Stomach smooth muscle (tissue), 2 donors: ENCODE results near the gene FEV.

ENCODE experiments used
- H3K27ac ChIP-seq: one replicate; pipeline ENCODE4 v1.7.0; 2013; ENCODE audit warnings: mild to moderate bottlenecking, low read length, inconsistent platforms
- H3K27me3 ChIP-seq, 2 donors: one replicate each; pipeline ENCODE4 v1.7.0; 2013; ENCODE audit warnings: low read length in 2 of 2; ENCODE audit not compliant: insufficient read depth in 2 of 2, control insufficient read depth in 1 of 2
- H3K36me3 ChIP-seq, 2 donors: one replicate each; pipeline ENCODE4 v1.7.0; 2013; ENCODE audit warnings: low read length in 2 of 2; ENCODE audit not compliant: control insufficient read depth in 2 of 2, insufficient read depth in 2 of 2
- H3K4me1 ChIP-seq: one replicate; pipeline ENCODE4 v1.7.0; 2013; ENCODE audit warnings: low read length; ENCODE audit not compliant: control insufficient read depth, insufficient read depth
- H3K4me3 ChIP-seq, 2 donors: one replicate each; pipeline ENCODE4 v1.7.0; 2013; ENCODE audit warnings: low read length in 2 of 2
- H3K9ac ChIP-seq, 2 donors: one replicate each; pipeline ENCODE4 v1.7.0; 2013; ENCODE audit warnings: low read length in 2 of 2, mild to moderate bottlenecking in 1 of 2
- H3K9me3 ChIP-seq, 2 donors: one replicate each; pipeline ENCODE4 v1.7.0; 2013; ENCODE audit warnings: low read length in 2 of 2; ENCODE audit not compliant: control insufficient read depth in 2 of 2
- donor health status: healthy.
- donor health status: Pancreatic carcinoma.

The FEV gene

GRCh38 chr2:218983934-218984238, 1.1 kb downstream of the FEV start:
- Histone ChIP-seq H3K27ac (no peak overlapping the region), H3K9ac (no peak overlapping the region), H3K9me3 (no peaks in the 10 kb centered on the region), H3K27me3 (peaks cover 79 to 82% of the 10 kb centered on the region in 2 donors), H3K4me3 (peak overlapping the region in 1 of 2 donors; percentile 49), H3K4me1 (peaks cover 43% of the 10 kb centered on the region), H3K36me3 (no peaks in the 10 kb centered on the region)

- H3K27ac ChIP-seq: no peak overlapping the region
- no peaks in the 10 kb centered on the region for H3K9me3 ChIP-seq
- H3K36me3 ChIP-seq: no peaks in the 10 kb centered on the region
- H3K27me3 ChIP-seq: peaks cover 77% of the 10 kb centered on the region in 2 donors
- H3K9ac ChIP-seq: no peak overlapping the region
- no peak overlapping the region for H3K4me3 ChIP-seq
- H3K4me1 ChIP-seq: peaks cover 43% of the 10 kb centered on the region
These were observed 1.6 kb downstream of the FEV start for GRCh38 chr2:218983263-218983933.

- Histone ChIP-seq H3K27me3 (peaks cover 72 to 73% of the 10 kb centered on the region in 2 donors), H3K9ac (no peak overlapping the region), H3K4me3 (peak overlapping the region; percentile 51 to 66), H3K27ac (no peak overlapping the region), H3K9me3 (no peaks in the 10 kb centered on the region), H3K4me1 (peaks cover 43% of the 10 kb centered on the region), H3K36me3 (no peaks in the 10 kb centered on the region)
These were observed 2.3 kb downstream of the FEV start for GRCh38 chr2:218982586-218983262.

GRCh38 chr2:218981881-218982585, 3.0 kb downstream of the FEV start:
- Histone ChIP-seq H3K4me1 (peaks cover 43% of the 10 kb centered on the region), H3K36me3 (no peaks in the 10 kb centered on the region), H3K9ac (no peak overlapping the region), H3K9me3 (no peaks in the 10 kb centered on the region), H3K27me3 (peaks cover 66 to 71% of the 10 kb centered on the region in 2 donors), H3K27ac (no peak overlapping the region), H3K4me3 (peak overlapping the region; percentile 51 to 66)

GRCh38 chr2:218981390-218981880, 3.5 kb downstream of the FEV start:
- H3K27ac ChIP-seq: no peak overlapping the region
- H3K4me1 ChIP-seq: peaks cover 43% of the 10 kb centered on the region
- peaks cover 65 to 67% of the 10 kb centered on the region in 2 donors for H3K27me3 ChIP-seq

GRCh38 chr2:218980735-218981389, 4.1 kb downstream of the FEV start:
- Histone ChIP-seq H3K4me3 (peak overlapping the region in 1 of 2 donors; percentile 66), H3K36me3 (no peaks in the 10 kb centered on the region), H3K27me3 (peaks cover 59 to 67% of the 10 kb centered on the region in 2 donors), H3K27ac (no peak overlapping the region), H3K4me1 (peaks cover 43% of the 10 kb centered on the region), H3K9ac (no peak overlapping the region), H3K9me3 (no peaks in the 10 kb centered on the region)

More at GRCh38 chr2:218981390-218981880, 3.5 kb downstream of the FEV start:
- Histone ChIP-seq H3K4me3 (peak overlapping the region in 1 of 2 donors; percentile 66), H3K36me3 (no peaks in the 10 kb centered on the region), H3K9ac (no peak overlapping the region), H3K9me3 (no peaks in the 10 kb centered on the region)

GRCh38 chr2:218979846-218980734, 4.9 kb downstream of the FEV start:
- peak overlapping the region in 1 of 2 donors; percentile 62 for H3K4me3 ChIP-seq
- H3K9ac ChIP-seq: no peak overlapping the region
- H3K27ac ChIP-seq: no peak overlapping the region
- peaks cover 37% of the 10 kb centered on the region for H3K4me1 ChIP-seq
- H3K9me3 ChIP-seq: no peaks in the 10 kb centered on the region
- H3K36me3 ChIP-seq: no peaks in the 10 kb centered on the region
- H3K27me3 ChIP-seq: peaks cover 58 to 71% of the 10 kb centered on the region in 2 donors

GRCh38 chr2:218975060-218975777, 9.8 kb downstream of the FEV start:
- Histone ChIP-seq H3K27ac (no peak overlapping the region), H3K4me3 (no peak overlapping the region), H3K36me3 (no peaks in the 10 kb centered on the region), H3K9me3 (peaks cover 0 to 5% of the 10 kb centered on the region in 2 donors), H3K9ac (no peak overlapping the region), H3K27me3 (peaks cover 32 to 40% of the 10 kb centered on the region in 2 donors), H3K4me1 (peaks cover 3% of the 10 kb centered on the region)

GRCh38 chr2:218970894-218971293, 14.1 kb downstream of the FEV start:
- Histone ChIP-seq H3K4me3 (no peak overlapping the region), H3K9me3 (peaks cover 0 to 5% of the 10 kb centered on the region in 2 donors), H3K36me3 (no peaks in the 10 kb centered on the region), H3K27ac (no peak overlapping the region), H3K27me3 (peaks cover 15 to 20% of the 10 kb centered on the region in 2 donors), H3K4me1 (no peaks in the 10 kb centered on the region), H3K9ac (no peak overlapping the region)
